GM12801 (cell line): ENCODE data around the gene ULK4.

ENCODE experiments used
- TF ChIP-seq, protein P1 (sequence below): IDR thresholded peaks from one replicate; pipeline ENCODE4 v1.5.1; 2011; ENCODE audit warnings: control low read depth; ENCODE audit not compliant: insufficient read length; ENCODE audit errors: extremely low read depth

ULK4 gene

DNA sequence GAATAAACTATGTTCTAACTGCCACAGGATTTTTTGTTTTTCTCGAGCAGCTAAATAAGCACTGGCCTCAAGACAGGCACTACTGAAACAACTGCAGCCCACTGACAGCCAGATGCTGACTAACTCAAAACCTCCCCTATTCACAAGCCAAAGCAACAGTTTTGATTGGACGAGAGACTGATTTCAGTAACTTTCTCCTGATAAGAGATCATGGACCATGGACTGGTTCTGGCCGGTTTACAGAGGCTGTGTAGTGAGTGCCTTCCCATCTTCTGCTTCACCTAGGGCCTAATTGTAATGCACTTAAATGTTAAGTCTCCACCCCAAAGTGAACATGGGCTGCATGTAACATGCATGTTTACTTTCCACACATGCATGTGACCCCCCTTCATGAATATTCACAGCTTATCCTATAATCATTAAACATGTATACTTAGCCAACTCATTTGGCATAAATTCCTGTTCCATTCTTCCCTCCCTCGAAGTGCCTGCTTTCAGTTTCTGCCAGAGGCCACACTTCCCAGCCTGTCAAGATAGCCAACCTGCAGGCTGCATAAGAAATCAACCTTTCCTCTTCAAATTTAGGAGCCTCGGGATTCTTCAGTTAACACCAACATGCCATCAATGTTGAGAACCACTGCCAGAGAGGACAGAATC, 108.2 kb downstream of the ULK4 start:
- TF ChIP-seq, protein P1, sequence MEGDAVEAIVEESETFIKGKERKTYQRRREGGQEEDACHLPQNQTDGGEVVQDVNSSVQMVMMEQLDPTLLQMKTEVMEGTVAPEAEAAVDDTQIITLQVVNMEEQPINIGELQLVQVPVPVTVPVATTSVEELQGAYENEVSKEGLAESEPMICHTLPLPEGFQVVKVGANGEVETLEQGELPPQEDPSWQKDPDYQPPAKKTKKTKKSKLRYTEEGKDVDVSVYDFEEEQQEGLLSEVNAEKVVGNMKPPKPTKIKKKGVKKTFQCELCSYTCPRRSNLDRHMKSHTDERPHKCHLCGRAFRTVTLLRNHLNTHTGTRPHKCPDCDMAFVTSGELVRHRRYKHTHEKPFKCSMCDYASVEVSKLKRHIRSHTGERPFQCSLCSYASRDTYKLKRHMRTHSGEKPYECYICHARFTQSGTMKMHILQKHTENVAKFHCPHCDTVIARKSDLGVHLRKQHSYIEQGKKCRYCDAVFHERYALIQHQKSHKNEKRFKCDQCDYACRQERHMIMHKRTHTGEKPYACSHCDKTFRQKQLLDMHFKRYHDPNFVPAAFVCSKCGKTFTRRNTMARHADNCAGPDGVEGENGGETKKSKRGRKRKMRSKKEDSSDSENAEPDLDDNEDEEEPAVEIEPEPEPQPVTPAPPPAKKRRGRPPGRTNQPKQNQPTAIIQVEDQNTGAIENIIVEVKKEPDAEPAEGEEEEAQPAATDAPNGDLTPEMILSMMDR = no peak

DNA sequence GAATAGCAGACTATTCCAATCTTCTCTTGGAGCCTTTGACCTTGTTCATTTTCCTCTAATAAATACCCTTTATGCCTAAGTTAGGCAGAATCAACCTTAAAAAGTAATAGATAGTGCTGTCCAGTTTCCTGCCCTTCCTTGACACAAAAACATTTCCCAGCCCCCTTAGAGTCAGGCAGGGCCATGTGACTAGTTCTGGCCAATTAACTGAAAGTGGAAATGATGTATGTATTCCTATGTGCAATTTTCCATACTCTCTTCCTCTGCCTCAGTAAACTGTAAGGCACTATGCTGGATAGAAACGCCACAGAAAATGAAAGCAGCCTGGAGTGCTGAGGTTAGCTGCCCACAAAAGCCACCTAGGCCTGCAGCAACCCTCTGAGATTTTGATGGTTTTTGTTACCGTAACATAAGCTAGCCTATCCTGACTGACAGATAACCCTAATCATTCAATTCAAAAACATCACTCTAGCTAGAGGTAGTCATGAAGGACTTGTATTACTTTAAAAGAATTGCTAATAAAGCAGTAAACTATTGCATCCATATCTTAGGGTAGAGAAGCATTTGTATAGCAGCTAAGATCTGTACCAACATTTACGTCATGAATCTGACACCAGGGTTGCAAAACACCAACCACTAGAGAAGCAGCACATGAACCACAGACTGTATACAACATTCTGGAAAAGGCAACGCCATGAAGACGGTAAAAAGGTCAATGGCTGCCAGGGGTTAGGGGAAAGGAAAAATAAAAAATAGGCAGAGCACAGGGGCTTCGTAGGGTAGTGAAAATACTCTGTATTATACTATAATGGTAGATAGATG, 112.9 kb downstream of the ULK4 start:
- TF ChIP-seq, protein P1 = no peak

DNA sequence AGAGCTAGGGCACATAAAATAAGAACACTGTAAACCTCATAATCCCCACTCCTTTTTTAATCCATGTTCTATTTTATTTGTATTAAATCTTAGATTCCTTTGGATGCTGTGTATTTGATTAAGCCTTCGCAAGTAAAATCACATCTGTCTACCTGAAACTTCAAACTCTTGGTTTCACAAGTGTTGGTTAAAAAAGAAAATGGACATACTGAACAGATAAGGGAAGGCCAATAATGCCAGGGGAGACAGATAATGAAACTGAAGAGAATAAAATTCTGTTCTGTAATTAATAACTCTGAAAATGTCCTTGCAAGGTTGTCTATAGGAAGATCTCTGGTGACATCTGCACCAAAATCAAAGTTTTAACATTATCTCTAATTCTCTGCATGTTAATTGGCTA, 114.2 kb downstream of the ULK4 start:
- TF ChIP-seq, protein P1 = no peak

DNA sequence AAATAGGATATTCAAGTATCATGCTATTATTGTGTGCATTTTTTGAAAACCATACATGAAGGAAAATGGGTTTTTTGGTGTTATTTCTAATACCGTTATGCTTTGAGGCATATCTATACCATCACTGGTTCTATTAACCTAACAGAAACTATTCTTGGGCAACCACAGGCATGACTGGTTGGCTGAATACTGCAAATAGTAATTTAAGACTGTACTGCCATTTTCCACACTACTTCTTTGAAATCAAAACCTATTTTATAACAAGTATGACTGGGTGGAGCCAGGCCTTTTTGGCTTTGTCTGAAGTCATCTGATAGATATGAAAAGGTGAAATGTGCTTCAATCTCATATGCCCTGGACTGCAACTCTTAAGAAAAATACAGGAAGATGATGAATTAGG, 115.1 kb downstream of the ULK4 start:
- TF ChIP-seq, protein P1 = no peak

DNA sequence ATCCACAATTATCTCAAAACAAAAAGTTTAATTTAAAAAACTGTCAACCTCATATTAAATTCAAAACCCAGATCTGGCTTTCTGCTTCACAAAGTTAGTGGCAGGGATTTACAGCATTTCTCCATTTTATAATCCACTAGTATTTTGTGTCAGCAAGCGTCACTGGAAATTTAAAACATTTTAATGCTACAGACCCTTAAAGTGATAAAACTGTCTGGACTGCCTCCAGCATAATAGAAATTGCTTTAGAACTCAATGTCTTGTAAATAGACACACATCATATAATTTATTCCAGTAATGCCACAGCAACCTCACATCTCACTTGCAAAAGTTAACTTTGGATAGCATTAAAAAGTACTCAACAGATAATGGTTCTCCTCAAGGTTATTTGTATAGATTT, 116.1 kb downstream of the ULK4 start:
- TF ChIP-seq, protein P1 = no peak

DNA sequence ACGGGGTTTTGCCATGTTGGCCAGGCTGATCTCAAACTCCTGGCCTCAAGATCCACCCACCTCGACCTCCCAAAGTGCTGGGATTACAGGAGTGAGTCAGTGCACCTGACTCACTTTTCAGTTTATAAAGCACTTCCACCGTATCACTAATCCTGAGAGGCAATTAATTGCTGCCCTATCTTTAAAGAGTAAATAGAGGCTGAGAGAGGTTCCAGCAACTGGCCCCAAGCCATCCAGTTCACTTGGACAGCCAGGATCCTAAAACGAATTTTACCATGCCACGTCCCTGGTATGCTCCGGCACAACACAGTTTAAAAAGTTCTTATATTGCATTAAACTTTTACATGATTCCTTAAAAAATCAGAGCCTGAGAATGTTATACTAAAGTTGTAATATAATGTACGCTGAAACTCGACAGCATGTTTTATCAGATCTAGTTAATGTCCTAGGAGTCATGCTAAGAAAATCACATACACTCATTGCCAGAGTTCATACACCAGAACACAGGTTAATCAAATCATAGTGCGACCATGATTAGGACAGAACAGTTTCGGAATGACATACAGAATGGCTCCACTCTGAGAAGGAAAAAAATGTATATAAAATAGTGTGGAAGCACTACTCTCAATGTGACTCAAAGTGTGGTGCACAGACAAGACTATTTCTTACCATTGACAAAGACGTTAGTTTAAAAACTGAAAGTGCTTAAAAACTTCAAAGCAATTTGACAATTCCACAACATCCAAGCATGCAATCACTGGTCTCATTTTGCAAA, 125.4 kb downstream of the ULK4 start:
- TF ChIP-seq, protein P1 = no peak

DNA sequence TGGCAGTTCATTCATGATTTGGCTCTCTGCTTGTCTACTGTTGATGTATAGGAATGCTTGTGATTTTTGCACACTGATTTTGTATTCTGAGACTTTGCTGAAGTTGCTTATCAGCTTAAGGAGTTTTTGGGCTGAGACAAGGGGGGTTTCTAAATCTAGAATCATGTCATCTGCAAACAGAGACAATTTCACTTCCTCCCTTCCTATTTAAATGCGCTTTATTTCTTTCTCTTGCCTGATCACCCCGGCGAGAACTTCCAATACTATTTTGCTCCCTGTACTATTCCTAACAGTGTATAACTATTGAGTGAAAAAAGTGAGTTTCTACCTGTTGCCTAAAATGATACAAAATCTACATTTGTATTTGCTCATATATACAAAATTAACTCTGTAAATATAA, 128.3 kb downstream of the ULK4 start:
- TF ChIP-seq, protein P1 = no peak
